Keratinocyte (primary cell): ENCODE measurements around the gene SPATA12.

Source experiments
- EZH2 ChIP-seq: IDR thresholded peaks from one replicate; pipeline ENCODE4 v1.6.1; 2012; ENCODE audit warnings: inconsistent platforms, mild to moderate bottlenecking, low read length, moderate library complexity
- TF ChIP-seq, protein P1 (sequence below), 3 experiments: IDR thresholded peaks in 1 of 3; conservative IDR thresholded peaks in 1 of 3; optimal IDR thresholded peaks in 1 of 3; 2 replicates in 2 of 3; 3 replicates in 1 of 3; pipeline versions ENCODE3 to v1.5.1; 2011; ENCODE audit warnings: low read length in 3 of 3, mild to moderate bottlenecking in 3 of 3, moderate library complexity in 2 of 3, control low read depth in 1 of 3, inconsistent platforms in 1 of 3; ENCODE audit not compliant: insufficient read depth in 2 of 3; ENCODE audit errors: extremely low read depth in 1 of 3

DNA sequence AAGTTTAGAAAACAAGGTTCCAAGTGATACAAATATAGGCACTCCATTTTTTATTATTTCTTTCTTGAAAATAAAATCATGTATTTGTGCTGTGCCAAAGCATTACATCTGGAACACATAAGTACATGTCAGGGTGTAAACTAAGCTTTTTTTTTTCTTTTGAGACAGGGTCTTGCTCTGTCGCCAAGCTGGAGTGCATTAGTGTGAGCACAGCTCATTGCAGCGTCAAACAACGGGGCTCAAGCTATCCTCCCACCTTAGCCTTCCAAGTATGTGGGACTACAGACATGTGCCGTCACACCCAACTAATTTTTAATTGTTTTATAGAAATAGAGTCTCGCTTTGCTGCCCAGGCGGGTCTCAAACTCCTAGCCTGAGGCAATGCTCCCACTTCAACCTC, 9.0 kb downstream of the SPATA12 start:
- TF ChIP-seq, protein P1, sequence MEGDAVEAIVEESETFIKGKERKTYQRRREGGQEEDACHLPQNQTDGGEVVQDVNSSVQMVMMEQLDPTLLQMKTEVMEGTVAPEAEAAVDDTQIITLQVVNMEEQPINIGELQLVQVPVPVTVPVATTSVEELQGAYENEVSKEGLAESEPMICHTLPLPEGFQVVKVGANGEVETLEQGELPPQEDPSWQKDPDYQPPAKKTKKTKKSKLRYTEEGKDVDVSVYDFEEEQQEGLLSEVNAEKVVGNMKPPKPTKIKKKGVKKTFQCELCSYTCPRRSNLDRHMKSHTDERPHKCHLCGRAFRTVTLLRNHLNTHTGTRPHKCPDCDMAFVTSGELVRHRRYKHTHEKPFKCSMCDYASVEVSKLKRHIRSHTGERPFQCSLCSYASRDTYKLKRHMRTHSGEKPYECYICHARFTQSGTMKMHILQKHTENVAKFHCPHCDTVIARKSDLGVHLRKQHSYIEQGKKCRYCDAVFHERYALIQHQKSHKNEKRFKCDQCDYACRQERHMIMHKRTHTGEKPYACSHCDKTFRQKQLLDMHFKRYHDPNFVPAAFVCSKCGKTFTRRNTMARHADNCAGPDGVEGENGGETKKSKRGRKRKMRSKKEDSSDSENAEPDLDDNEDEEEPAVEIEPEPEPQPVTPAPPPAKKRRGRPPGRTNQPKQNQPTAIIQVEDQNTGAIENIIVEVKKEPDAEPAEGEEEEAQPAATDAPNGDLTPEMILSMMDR (optimal IDR thresholded peaks at IDR 0.05 in 1 of 3, IDR thresholded peaks at IDR 0.05 in 1 of 3, conservative IDR thresholded peaks at IDR 0.05 in 1 of 3; ENCODE audit: extremely low read depth in 1 of 3, insufficient read depth in 2 of 3, low read length in 3 of 3) = no peak
- TF ChIP-seq EZH2 = no peak
